IPS DF 4.7 (cell line): ENCODE measurements around the gene ATAD3C.
"Not testable (repeated sequence)": the region's sequence is repeated elsewhere in the genome, so short reads cannot be mapped to it uniquely, and the experiment has no call there.

ENCODE experiments used
- DNase-seq: peaks from one replicate; pipeline ENCODE4 v3.0.0-alpha.2; 2013; ENCODE audit warnings: low spot score; ENCODE audit errors: extremely low read depth

Gene ATAD3C

GRCh38 chr1:1442069-1442770, 7.3 kb upstream of the ATAD3C start:
- no peak for DNase-seq

GRCh38 chr1:1446631-1447030, 2.9 kb upstream of the ATAD3C start:
- not testable (repeated sequence) for DNase-seq

- DNase-seq = not testable (repeated sequence)
Measured at GRCh38 chr1:1450616-1451015, 1.1 kb downstream of the ATAD3C start.

GRCh38 chr1:1451696-1452364, 2.3 kb downstream of the ATAD3C start:
- DNase-seq = no peak

GRCh38 chr1:1452365-1452739, 2.9 kb downstream of the ATAD3C start:
- not testable (repeated sequence) for DNase-seq

GRCh38 chr1:1452882-1453281, 3.4 kb downstream of the ATAD3C start:
- no peak for DNase-seq

GRCh38 chr1:1454286-1455056, 5.0 kb downstream of the ATAD3C start:
- DNase-seq = not testable (repeated sequence)

GRCh38 chr1:1455366-1455884, 5.9 kb downstream of the ATAD3C start:
- no peak for DNase-seq

- DNase-seq = not testable (repeated sequence)
Measured at GRCh38 chr1:1455934-1456333, 6.4 kb downstream of the ATAD3C start.

GRCh38 chr1:1456683-1457255, 7.3 kb downstream of the ATAD3C start:
- DNase-seq = not testable (repeated sequence)

- not testable (repeated sequence) for DNase-seq
Measured at GRCh38 chr1:1459156-1459555, 9.7 kb downstream of the ATAD3C start.

GRCh38 chr1:1459711-1460110, 10.2 kb downstream of the ATAD3C start:
- not testable (repeated sequence) for DNase-seq

- DNase-seq = no peak
Measured at GRCh38 chr1:1460540-1461130, 11.1 kb downstream of the ATAD3C start.

- no peak for DNase-seq
Measured at GRCh38 chr1:1461721-1462317, 12.3 kb downstream of the ATAD3C start.

- no peak for DNase-seq
Measured at GRCh38 chr1:1462318-1462966, 13.0 kb downstream of the ATAD3C start.

- DNase-seq = no peak
Measured at GRCh38 chr1:1463312-1463711, 13.8 kb downstream of the ATAD3C start.

- not testable (repeated sequence) for DNase-seq
Measured at GRCh38 chr1:1468196-1468985, 18.9 kb downstream of the ATAD3C start.

- no peak for DNase-seq
Measured at GRCh38 chr1:1470626-1471388, 21.3 kb downstream of the ATAD3C start.
